ENCODE measurements around the gene GHITM. TPM values are rescaled to one million over a fixed set of nuclear protein-coding genes. Genes with fewer than 3 reads are reported as not detected.

Gene GHITM
- total and polyA plus RNA-seq, 2 of the 8 experiments (the other 6 are each of a cell fraction or from before 2014, with no cell fraction given): 86.2 to 97.0 TPM

DNA sequence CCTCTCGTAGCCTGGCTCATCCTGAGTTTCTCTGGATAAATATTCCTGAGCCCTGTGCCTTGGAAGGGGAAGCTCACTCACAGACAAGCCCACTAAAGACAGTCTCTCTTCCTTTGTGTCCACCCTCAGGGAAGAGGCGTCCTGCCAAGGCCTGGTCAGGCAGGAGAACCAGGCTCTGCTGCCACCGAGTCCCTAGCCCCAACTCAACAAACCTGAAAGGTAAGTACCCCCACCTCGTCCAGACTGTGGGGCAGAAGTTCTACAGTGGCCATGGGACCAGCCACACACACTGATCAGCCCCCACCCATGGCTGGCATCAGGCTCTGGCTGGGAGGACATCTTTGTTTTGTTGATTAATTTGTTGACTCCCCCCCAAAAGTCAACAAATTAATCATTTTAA lies 37.0 kb downstream of the GHITM start:
- no peak overlapping the region for H3K14ac ChIP-seq (ENCODE audit: insufficient read length)
- no peak overlapping the region for H3K27ac ChIP-seq (ENCODE audit: low read depth, low read length)
- no peak overlapping the region for H3K4me2 ChIP-seq (ENCODE audit: insufficient read depth in 1 of 2, low read depth in 2 of 2, low read length in 2 of 2)
- WGBS, 2 experiments (ENCODE audit: extremely low coverage in 1 of 2, insufficient coverage in 1 of 2, insufficient read length in 1 of 2, insufficient replicate concordance in 2 of 2, low coverage in 1 of 2, low lambda C conversion rate in 2 of 2, missing lambda C conversion rate in 1 of 2): 78% methylated on average over 4 of the region's 4 CpGs; no CpG with 5 or more reads in 1 of the 2 experiments
- TF ChIP-seq TAF7 (optimal IDR thresholded peaks at IDR 0.05; ENCODE audit: borderline replicate concordance, low read depth, low read length): no peak
- no peak for TF ChIP-seq RXRA (IDR thresholded peaks at IDR 0.05; ENCODE audit: insufficient read depth, low read depth, low read length)
- no peak for TF ChIP-seq BRCA1 (IDR thresholded peaks at IDR 0.05; ENCODE audit: low read depth, low read length)
- no peak for TF ChIP-seq CBX5 (IDR thresholded peaks at IDR 0.05; ENCODE audit: low read depth, low read length)
- no peak for TF ChIP-seq CHD1 (IDR thresholded peaks at IDR 0.05; ENCODE audit: low read depth, low read length)
- H2AK5ac ChIP-seq (ENCODE audit: low read depth, low read length): no peak overlapping the region
- H3K23me2 ChIP-seq (ENCODE audit: low read depth, low read length): peaks cover 9% of the 10 kb centered on the region
- peaks cover 0 to 7% of the 10 kb centered on the region in 2 experiments; a peak in 1 of 4 replicates for H3K9me3 ChIP-seq (ENCODE audit: insufficient read depth in 2 of 2, low read depth in 1 of 2, low read length in 1 of 2)
- H2BK5ac ChIP-seq (ENCODE audit: low read depth, low read length): no peak overlapping the region
- ChIA-PET CTCF (ENCODE audit: partially characterized antibody) (interaction anchor here (0.8 to 0.9 kb wide), 3 partner anchors 28 to 364 kb away, joined by 3 to 4 read pairs (median 3); no protein-coding TSS in a partner anchor), POLR2A (ENCODE audit: partially characterized antibody) (no interaction called here)
- peaks cover 0 to 2% (median 0%) of the 10 kb centered on the region in 4 experiments; a peak in 2 of 7 replicates for H3K4me1 ChIP-seq (replicated peaks in 1 of 4; ENCODE audit: control insufficient read depth in 3 of 4, insufficient read depth in 4 of 4, low read length in 3 of 4)
- FAIRE-seq (no peak), DNase-seq (ENCODE audit: low read depth in 1 of 2, low spot score in 2 of 2) (peak in 1 of 2 experiments; percentile 35)
- H2BK12ac ChIP-seq (ENCODE audit: low read depth, low read length): no peak overlapping the region
- H2BK20ac ChIP-seq (ENCODE audit: low read length): no peak overlapping the region
- no peaks in the 10 kb centered on the region for H3K36me3 ChIP-seq (ENCODE audit: control insufficient read depth in 2 of 4, insufficient read depth in 4 of 4, low read length in 3 of 4)
- no peak overlapping the region for H3K23ac ChIP-seq (ENCODE audit: insufficient read length)
- H3K9ac ChIP-seq (replicated peaks in 1 of 4; ENCODE audit: extremely low read depth in 1 of 4, low read depth in 3 of 4, low read length in 3 of 4): no peak overlapping the region
- no peaks in the 10 kb centered on the region for H3K79me2 ChIP-seq (ENCODE audit: control insufficient read depth in 1 of 2, insufficient read depth in 2 of 2, low read length in 2 of 2)
- H3K79me1 ChIP-seq (ENCODE audit: low read depth, low read length): no peaks in the 10 kb centered on the region
- no peak overlapping the region for H3K56ac ChIP-seq (replicated peaks; ENCODE audit: insufficient read length, low read depth, low read length)
- no peak overlapping the region for H2AFZ ChIP-seq (ENCODE audit: low read length)
- H2BK15ac ChIP-seq (ENCODE audit: low read length): no peak overlapping the region
- no peak overlapping the region for H4K91ac ChIP-seq (replicated peaks; ENCODE audit: insufficient read length, low read length)
- no peak overlapping the region for H2BK120ac ChIP-seq (replicated peaks; ENCODE audit: low read depth, low read length)
- no peak overlapping the region for H3K4me3 ChIP-seq (ENCODE audit: extremely low read depth in 1 of 4, insufficient read depth in 2 of 4, low read depth in 3 of 4, low read length in 4 of 4)
- H4K8ac ChIP-seq (ENCODE audit: extremely low read depth, insufficient read depth, low read length): no peak overlapping the region
- no peak overlapping the region for H3K4ac ChIP-seq (replicated peaks; ENCODE audit: insufficient read length, low read depth, low read length)
- H4K20me1 ChIP-seq (replicated peaks in 1 of 2; ENCODE audit: control insufficient read depth in 1 of 2, insufficient read depth in 2 of 2, low read length in 2 of 2): peaks cover 0 to 7% of the 10 kb centered on the region in 2 experiments
- H4K5ac ChIP-seq (ENCODE audit: insufficient read length, low read depth, low read length): no peak overlapping the region
- H3K18ac ChIP-seq (ENCODE audit: extremely low read depth, low read length): no peak overlapping the region
- H3K27me3 ChIP-seq (replicated peaks in 1 of 4; ENCODE audit: control insufficient read depth in 3 of 4, extremely low read depth in 1 of 4, insufficient read depth in 3 of 4, low read length in 3 of 4): no peaks in the 10 kb centered on the region

All from H1 (cell line).